Measurements from ENCODE around the gene ZC3H15. TPM values are rescaled to one million over a fixed set of nuclear protein-coding genes. Genes with fewer than 3 reads are reported as not detected.
"Not testable (repeated sequence)": the region's sequence is repeated elsewhere in the genome, so short reads cannot be mapped to it uniquely, and the experiment has no call there.

The ZC3H15 gene
- total RNA-seq, 1 donor from 2014 or later, result 42.9 TPM

GRCh38 chr2:186466743-186467142 is 19.3 kb upstream of the ZC3H15 start:
- DNase-seq (no peak), ATAC-seq (no peak)
- no peaks in the 10 kb centered on the region for H3K27me3 ChIP-seq
- TF ChIP-seq CTCF (IDR thresholded peaks at IDR 0.05), result no peak
- H3K27ac ChIP-seq, result no peak overlapping the region
- H3K36me3 ChIP-seq, result no peaks in the 10 kb centered on the region
- intact Hi-C loops (cut with DNase I), result no loop called here
- H3K9me3 ChIP-seq, result peaks cover 3% of the 10 kb centered on the region
- no peaks in the 10 kb centered on the region for H3K4me1 ChIP-seq
- no peak overlapping the region for H3K4me3 ChIP-seq

- Histone ChIP-seq H3K27me3 (no peaks in the 10 kb centered on the region), H3K9me3 (peaks cover 3% of the 10 kb centered on the region), H3K4me1 (no peaks in the 10 kb centered on the region), H3K4me3 (no peak overlapping the region), H3K27ac (no peak overlapping the region), H3K36me3 (no peaks in the 10 kb centered on the region)
- DNase-seq, result no peak
- TF ChIP-seq CTCF (IDR thresholded peaks at IDR 0.05), result no peak
- intact Hi-C loops (cut with DNase I), result no loop called here
- ATAC-seq, result no peak
Measured at GRCh38 chr2:186467421-186467820, 18.6 kb upstream of the ZC3H15 start.

GRCh38 chr2:186472722-186473493 is 13.2 kb upstream of the ZC3H15 start:
- H3K4me3 ChIP-seq; H3K4me1 ChIP-seq; intact Hi-C loops (cut with DNase I); H3K36me3 ChIP-seq; H3K27ac ChIP-seq; H3K9me3 ChIP-seq; ATAC-seq; H3K27me3 ChIP-seq; DNase-seq: not testable (repeated sequence)

GRCh38 chr2:186474239-186474638 is 11.8 kb upstream of the ZC3H15 start:
- H3K9me3 ChIP-seq; DNase-seq; ATAC-seq; H3K27me3 ChIP-seq; H3K27ac ChIP-seq; H3K4me1 ChIP-seq; H3K4me3 ChIP-seq; H3K36me3 ChIP-seq; intact Hi-C loops (cut with DNase I): not testable (repeated sequence)

- TF ChIP-seq CTCF (IDR thresholded peaks at IDR 0.05), result no peak
- Histone ChIP-seq H3K27me3 (no peaks in the 10 kb centered on the region), H3K4me1 (no peaks in the 10 kb centered on the region), H3K36me3 (no peaks in the 10 kb centered on the region), H3K9me3 (no peaks in the 10 kb centered on the region), H3K27ac (no peak overlapping the region), H3K4me3 (no peak overlapping the region)
- peak; percentile 64 for ATAC-seq
- DNase-seq, result no peak
- intact Hi-C loops (cut with DNase I), result no loop called here
Measured at GRCh38 chr2:186477790-186478189, 8.3 kb upstream of the ZC3H15 start.

GRCh38 chr2:186480991-186481390 is 5.1 kb upstream of the ZC3H15 start:
- Histone ChIP-seq H3K4me1 (peaks cover 7% of the 10 kb centered on the region), H3K9me3 (no peaks in the 10 kb centered on the region), H3K4me3 (no peak overlapping the region), H3K27me3 (no peaks in the 10 kb centered on the region), H3K36me3 (no peaks in the 10 kb centered on the region), H3K27ac (no peak overlapping the region)
- no peak for TF ChIP-seq CTCF (IDR thresholded peaks at IDR 0.05)
- DNase-seq (no peak), ATAC-seq (no peak)
- intact Hi-C loops (cut with DNase I), result no loop called here

Data from upper lobe of right lung (tissue), 1 donor.